Measurements from ENCODE around the gene BECN2. TPM values are rescaled to one million over a fixed set of nuclear protein-coding genes. Genes with fewer than 3 reads are reported as not detected.

The BECN2 gene
- total and polyA plus RNA-seq, 2 donors (not counting 3 experiments of a cell fraction or from before 2014, with no cell fraction given), result not detected

DNA sequence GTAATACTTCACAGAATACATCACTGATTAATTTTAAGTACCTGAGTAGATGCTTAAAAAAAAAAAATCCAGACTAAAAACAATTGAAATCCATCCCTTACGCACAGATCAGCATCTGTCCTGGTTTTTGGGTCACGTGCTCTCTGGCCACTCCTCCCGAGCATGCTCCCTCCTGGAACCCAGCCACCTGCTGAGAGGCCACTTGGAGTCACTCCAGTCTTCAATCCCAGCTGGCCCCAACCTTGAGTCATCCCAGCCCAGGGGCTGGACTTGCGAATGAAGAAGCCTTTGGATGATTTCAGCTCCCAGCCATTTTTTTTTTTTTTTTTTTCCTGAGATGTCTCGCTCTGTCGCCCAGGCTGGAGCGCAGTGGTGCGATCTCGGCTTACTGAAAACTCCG, 32.5 kb downstream of the BECN2 start:
- no TSS peak for BruUV-seq (replicated peaks)
- DNase-seq (ENCODE audit: low read depth, low spot score), result no peak
- dilution Hi-C loops (cut with MboI; ENCODE audit: extremely low pct_ligation_motif_present, low sequenced_read_pairs) (no loop called here), intact Hi-C loops (cut with micrococcal nuclease) (no loop called here)
- Histone ChIP-seq H2AFZ (ENCODE audit: low read depth, low read length) (no peak overlapping the region), H3K4me2 (ENCODE audit: insufficient read depth, low read length) (no peak overlapping the region), H3K27me3 (ENCODE audit: control insufficient read depth in 2 of 2, insufficient read depth in 2 of 2, low read length in 2 of 2) (no peaks in the 10 kb centered on the region), H3K36me3 (ENCODE audit: control insufficient read depth in 2 of 2, extremely low read depth in 1 of 2, insufficient read depth in 2 of 2, low read length in 2 of 2) (no peaks in the 10 kb centered on the region), H3K9me3 (replicated peaks; ENCODE audit: control insufficient read depth, insufficient read depth, low read length) (no peaks in the 10 kb centered on the region), H3K27ac (ENCODE audit: insufficient read depth, low read depth, low read length) (no peak overlapping the region), H3K79me2 (ENCODE audit: control insufficient read depth, insufficient read depth, low read length) (no peaks in the 10 kb centered on the region), H3K9ac (replicated peaks; ENCODE audit: extremely low read depth, insufficient read depth, low read length) (no peak overlapping the region), H3K4me1 (ENCODE audit: control insufficient read depth, extremely low read depth, insufficient read depth, low read length) (no peaks in the 10 kb centered on the region), H4K20me1 (replicated peaks; ENCODE audit: control insufficient read depth, extremely low read depth, insufficient read depth, low read length) (no peaks in the 10 kb centered on the region), H3K4me3 (replicated peaks in 1 of 3; ENCODE audit: insufficient read depth in 1 of 3, low read depth in 1 of 3, low read length in 3 of 3) (no peak overlapping the region), H3K9me1 (replicated peaks; ENCODE audit: control insufficient read depth, extremely low read depth, insufficient read depth, low read length) (no peaks in the 10 kb centered on the region)
- TF ChIP-seq MAX (IDR thresholded peaks at IDR 0.05; ENCODE audit: insufficient read depth, insufficient read length) (no peak), MYC (IDR thresholded peaks at IDR 0.05; ENCODE audit: low read depth, low read length) (no peak), POLR2A (IDR thresholded peaks at IDR 0.05; ENCODE audit: low read depth, low read length) (no peak), POLR2AphosphoS5 (IDR thresholded peaks at IDR 0.05; ENCODE audit: insufficient read depth, low read depth, low read length) (no peak), EZH2 (IDR thresholded peaks at IDR 0.05; ENCODE audit: borderline replicate concordance, low read depth, low read length, severe bottlenecking) (no peak), GATA2 (IDR thresholded peaks at IDR 0.05; ENCODE audit: insufficient read depth, insufficient read length, low read depth, low read length) (no peak), JUN (IDR thresholded peaks at IDR 0.05; ENCODE audit: borderline replicate concordance, insufficient read depth, insufficient read length, low read depth) (no peak), FOS (IDR thresholded peaks at IDR 0.05; ENCODE audit: borderline replicate concordance, insufficient read depth, low read length) (no peak)
- TF ChIP-seq, protein P1, sequence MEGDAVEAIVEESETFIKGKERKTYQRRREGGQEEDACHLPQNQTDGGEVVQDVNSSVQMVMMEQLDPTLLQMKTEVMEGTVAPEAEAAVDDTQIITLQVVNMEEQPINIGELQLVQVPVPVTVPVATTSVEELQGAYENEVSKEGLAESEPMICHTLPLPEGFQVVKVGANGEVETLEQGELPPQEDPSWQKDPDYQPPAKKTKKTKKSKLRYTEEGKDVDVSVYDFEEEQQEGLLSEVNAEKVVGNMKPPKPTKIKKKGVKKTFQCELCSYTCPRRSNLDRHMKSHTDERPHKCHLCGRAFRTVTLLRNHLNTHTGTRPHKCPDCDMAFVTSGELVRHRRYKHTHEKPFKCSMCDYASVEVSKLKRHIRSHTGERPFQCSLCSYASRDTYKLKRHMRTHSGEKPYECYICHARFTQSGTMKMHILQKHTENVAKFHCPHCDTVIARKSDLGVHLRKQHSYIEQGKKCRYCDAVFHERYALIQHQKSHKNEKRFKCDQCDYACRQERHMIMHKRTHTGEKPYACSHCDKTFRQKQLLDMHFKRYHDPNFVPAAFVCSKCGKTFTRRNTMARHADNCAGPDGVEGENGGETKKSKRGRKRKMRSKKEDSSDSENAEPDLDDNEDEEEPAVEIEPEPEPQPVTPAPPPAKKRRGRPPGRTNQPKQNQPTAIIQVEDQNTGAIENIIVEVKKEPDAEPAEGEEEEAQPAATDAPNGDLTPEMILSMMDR (IDR thresholded peaks at IDR 0.05; ENCODE audit: extremely low read depth in 1 of 2, insufficient read depth in 1 of 2, low read depth in 1 of 2, low read length in 2 of 2), result no peak
- FAIRE-seq, result no peak
- CTCF ChIA-PET, result interaction anchor here (0.7 to 1.1 kb wide), 2 partner anchors 94 to 330 kb away, joined by 3 read pairs; no protein-coding TSS in a partner anchor
- POLR2A ChIA-PET, result no interaction called here
